Measurements from ENCODE around the gene GRAMD1B.
"Not testable (repeated sequence)": the region's sequence is repeated elsewhere in the genome, so short reads cannot be mapped to it uniquely, and the experiment has no call there.

Gene GRAMD1B

DNA sequence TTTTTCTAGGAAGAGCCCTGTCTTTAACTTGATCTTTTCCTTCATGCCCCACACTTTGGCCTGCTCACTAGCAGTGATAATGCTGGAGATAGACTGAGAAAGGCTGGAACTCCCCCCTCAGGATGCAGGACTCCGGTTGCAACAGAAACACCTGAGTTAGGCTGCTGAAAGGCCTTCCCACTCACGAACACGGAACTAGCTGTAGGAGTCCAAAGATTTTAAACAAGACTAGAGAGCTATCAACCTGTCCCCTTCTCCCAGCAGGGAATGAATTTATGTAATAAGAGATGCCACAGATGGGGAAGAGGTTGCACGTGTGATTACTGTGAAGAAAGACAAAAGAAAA is 211.4 kb downstream of the GRAMD1B start:
- DNase-seq (ENCODE audit: low read depth in 3 of 3), result no peak

- DNase-seq (ENCODE audit: low read depth in 3 of 3), result no peak
Measured at GRCh38 chr11:123642435-123642834, 212.4 kb downstream of the GRAMD1B start.

DNA sequence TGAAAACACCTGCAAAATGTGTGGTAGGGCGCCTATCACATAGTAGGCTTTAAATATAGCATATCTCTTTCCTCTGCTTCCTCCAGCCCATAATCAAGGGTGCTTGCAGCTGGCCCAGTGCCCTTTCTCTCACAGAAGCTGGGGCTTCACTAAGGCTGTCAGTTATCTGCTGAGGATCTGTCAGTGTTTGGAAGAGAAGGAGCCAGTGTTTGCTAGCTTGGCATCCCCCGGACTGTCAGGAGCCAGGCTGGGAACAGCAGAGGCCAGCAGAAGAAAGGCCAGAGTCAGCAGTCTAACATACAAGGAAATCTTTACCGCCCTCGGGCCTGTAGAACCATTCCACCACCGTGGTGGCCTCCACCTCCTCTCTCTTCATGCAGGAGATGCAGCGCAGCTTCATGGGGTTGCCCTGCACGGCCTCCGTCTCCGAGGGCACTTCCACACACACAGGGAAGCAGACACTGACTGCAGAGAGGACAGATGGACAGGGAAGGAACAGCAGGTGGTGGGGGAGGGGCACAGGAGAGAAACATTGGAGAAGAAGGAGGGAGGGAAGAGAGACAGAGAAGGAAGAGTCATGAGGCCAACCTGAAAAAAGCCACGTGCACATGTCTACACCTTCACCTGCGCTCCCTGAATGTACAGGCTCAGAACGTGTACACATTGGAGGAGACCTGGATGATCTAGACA is 215.4 kb downstream of the GRAMD1B start:
- DNase-seq (ENCODE audit: low read depth in 3 of 3), result no peak

DNA sequence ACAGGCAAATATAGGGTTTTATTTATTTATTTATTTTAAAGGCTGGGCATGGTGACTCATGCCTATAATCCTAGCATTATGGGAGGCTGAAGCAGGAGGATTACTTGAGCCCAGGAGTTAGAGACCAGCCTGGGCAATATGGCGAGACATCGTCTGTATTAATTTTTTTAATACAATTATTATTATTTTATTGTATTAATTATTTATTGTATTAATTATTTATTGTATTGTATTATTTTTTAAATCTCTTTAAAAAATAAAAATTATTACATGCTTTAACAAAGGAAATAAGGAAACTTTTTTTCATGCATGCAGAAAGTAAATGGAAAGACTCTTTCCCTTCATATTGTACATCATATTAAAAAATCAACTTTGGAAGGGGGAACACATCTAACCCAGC is 220.8 kb downstream of the GRAMD1B start:
- DNase-seq (ENCODE audit: low read depth in 3 of 3), result no peak

- DNase-seq (ENCODE audit: low read depth in 3 of 3), result no peak
Measured at GRCh38 chr11:123652599-123652998, 222.5 kb downstream of the GRAMD1B start.

DNA sequence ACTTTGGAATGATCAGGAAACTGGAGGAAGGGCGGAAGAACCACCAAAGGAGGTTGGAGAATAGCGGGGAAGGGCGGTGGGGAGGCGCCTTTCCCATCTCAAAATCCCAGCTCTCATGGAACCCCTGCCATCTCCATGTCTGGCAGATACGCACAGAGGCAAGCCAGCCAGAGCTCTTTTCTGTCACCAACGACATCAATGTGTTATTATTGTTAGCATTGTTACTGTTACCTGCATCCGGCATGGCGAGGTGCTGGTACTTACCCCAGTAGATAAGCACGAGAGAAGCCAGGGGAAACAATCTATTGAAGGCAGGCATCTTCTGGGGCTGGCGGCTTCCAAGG is 223.4 kb downstream of the GRAMD1B start:
- DNase-seq (ENCODE audit: low read depth in 3 of 3), result no peak

DNA sequence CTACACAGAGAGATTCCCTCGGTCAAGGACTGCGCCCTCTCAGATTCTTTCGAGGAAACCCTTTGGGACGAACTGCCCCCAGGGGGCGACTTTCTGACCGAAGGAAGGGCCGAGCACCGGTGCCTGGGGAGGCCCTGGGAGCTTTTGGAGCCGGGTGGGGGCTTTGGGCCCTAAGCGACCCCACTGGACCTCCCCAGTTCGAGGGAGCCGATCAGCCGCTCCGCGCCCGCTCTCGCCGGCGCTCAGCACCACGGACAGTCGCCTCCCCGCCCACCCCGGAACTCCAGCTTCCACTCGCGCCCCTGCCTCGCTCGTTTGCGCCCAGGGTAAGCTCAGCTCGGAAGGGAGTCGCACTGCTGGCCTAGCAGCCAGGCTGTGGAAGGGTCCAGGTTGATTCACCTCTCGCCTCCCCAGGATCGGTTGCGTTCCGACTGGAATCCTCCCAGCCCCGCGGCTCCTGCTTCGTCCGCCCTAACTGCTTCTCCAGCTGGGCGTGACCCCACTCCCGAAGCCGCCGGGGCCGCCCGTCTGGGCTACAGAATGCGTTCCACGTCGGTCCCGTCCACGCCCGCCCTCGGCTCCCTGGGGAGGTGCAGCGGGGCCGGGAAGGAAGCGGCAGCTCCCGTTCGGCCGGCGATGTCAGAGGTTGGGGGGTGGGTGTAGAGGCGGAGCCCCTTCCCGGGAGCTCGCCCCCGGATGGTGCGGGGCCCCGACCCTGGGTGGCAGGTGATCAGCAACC is 223.9 kb downstream of the GRAMD1B start:
- no peak for DNase-seq (ENCODE audit: low read depth in 3 of 3)

- no peak for DNase-seq (ENCODE audit: low read depth in 3 of 3)
Measured at GRCh38 chr11:123654566-123655081, 224.6 kb downstream of the GRAMD1B start, which contains the start of gene SCN3B. SCN3B (minus strand) TSS chr11:123654624; CDS start chr11:123653801, 823 bp downstream.

- DNase-seq (ENCODE audit: low read depth in 3 of 3), result no peak
Measured at GRCh38 chr11:123659311-123659710, 229.2 kb downstream of the GRAMD1B start.

DNA sequence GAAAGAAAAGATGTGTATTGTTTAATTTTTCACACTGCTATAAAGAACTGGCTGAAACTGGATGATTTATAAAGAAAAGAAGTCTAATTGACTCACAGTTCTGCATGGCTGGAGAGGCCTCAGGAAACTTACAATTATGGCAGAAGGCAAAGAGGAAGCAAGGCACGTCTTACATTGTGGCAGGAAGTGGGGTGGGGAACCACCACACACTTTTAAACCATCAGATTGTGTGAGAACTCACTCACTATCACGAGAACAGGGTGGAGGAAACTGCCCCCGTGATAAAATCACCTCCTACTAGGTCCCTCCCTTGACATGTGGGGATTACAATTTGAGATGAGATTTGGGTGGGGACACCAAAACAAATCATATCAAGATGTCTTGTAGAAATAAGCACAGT is 229.9 kb downstream of the GRAMD1B start:
- DNase-seq (ENCODE audit: low read depth in 3 of 3), result not testable (repeated sequence)

DNA sequence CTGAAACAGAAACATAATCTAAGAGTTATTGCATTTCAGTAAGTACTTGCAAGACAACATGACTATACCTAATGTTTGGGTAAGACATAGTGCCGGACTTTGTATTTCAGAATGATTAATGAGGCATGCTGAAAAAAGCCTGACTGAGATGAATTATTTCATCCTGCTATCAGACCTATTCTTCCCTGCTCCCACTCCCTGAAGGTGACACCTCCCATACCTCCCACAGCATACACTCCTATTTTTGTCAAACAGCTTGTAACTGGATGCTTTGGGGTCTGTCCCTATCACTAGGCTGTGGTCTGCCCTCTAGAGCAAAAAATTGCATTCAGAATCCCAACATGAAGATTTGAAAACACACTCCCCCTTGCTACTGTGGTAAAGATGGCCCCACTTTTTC is 235.2 kb downstream of the GRAMD1B start:
- DNase-seq (ENCODE audit: low read depth in 3 of 3), result no peak

- DNase-seq (ENCODE audit: low read depth in 3 of 3), result no peak
Measured at GRCh38 chr11:123670081-123670480, 240.0 kb downstream of the GRAMD1B start.

DNA sequence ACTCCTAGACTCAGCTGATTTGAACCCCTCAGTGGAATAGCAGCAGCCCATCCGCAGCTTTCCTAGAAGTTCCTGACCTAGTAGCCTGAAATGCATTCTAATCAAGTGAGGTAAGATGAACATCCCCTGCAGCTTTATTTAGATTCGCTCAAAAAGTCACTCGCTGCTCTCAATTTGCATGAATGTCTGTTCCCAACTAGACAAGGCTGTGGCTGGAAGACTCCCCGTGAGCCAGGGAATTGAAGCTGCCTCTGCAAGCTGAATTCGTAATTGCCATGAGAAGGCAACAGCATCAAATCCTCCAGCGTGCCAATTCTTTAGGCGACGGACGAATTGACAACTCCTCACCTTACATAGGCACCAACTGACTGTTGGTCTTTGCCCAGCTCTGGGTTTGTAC is 241.5 kb downstream of the GRAMD1B start:
- DNase-seq (ENCODE audit: low read depth in 3 of 3), result no peak

DNA sequence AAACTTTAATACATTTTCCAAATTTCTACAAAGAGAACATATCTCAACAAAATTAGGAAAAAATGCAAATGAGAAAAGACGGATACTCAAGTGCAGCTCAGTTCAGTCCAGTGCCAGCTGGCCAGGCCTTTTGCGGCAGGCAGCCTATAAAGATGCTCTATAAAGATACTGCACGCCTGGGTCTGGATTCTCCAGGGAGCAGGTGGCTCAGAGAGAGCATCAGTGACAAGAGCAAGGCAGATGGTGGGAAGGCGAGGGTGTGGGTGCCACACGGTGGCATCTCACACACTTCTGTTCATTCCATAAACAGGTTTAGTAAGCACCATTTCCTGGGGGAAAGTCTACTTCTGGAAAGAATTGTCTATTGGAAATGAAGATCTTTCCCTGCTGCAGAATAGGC is 242.5 kb downstream of the GRAMD1B start:
- DNase-seq (ENCODE audit: low read depth in 3 of 3), result no peak

GRCh38 chr11:123674297-123674696 is 244.2 kb downstream of the GRAMD1B start:
- DNase-seq (ENCODE audit: low read depth in 3 of 3), result no peak
